HCT116 (cell line): ENCODE data around the gene TEP1. TPM values are rescaled to one million over a fixed set of nuclear protein-coding genes. Genes with fewer than 3 reads are reported as not detected.
"Not testable (repeated sequence)": the region's sequence is repeated elsewhere in the genome, so short reads cannot be mapped to it uniquely, and the experiment has no call there.

Experiments
- ATAC-seq: fragments of 200-7000 bp; cut with Tn5 transposase; 2 replicates; pipeline ENCODE4 v1.9.1; 2020; ENCODE audit warnings: mild to moderate bottlenecking, moderate library complexity
- BruUV-seq: library from RNA; stranded (reverse); fragments of 400-500 nt; replicated peaks from 2 replicates; lab custom pipeline; 2021; lab: Mats Ljungman, UMichigan
- CTCF ChIA-PET: fragments of 300-600 bp; sonication (Branson Sonifier 250); formaldehyde crosslinking; loops from one replicate; lab custom pipeline; 2021; ENCODE audit warnings: antibody characterized with exemption; lab: Charles Lee
- POLR2A ChIA-PET: fragments of 300-600, 350-600 bp; sonication (Branson Sonifier 250); formaldehyde crosslinking; loops from one replicate; lab custom pipeline; 2021; ENCODE audit warnings: antibody characterized with exemption; lab: Charles Lee
- RAD21 ChIA-PET, 2 experiments: fragments of 300-600 bp; sonication (Branson Sonifier 250); formaldehyde crosslinking; loops; one replicate each; lab custom pipeline; 2023; ENCODE audit warnings: low total read pairs in 2 of 2; ENCODE audit not compliant: uncharacterized antibody in 2 of 2, unreplicated experiment in 2 of 2, low non-redundant PET in 1 of 2; lab: Charles Lee
- DNase-seq: peaks from one replicate; pipeline ENCODE4 v3.0.0-alpha.2; 2010; ENCODE audit warnings: low read depth, low spot score
- H2AFZ ChIP-seq: fragments of 200-600 bp; shearing (Covaris generic), sonication (generic); 2 replicates; pipeline ENCODE4 v1.6.1; 2017; ENCODE audit warnings: low read depth, mixed run types, mixed read lengths, antibody characterized with exemption, low read length; ENCODE audit not compliant: poor library complexity, severe bottlenecking
- H3K27ac ChIP-seq: 2 replicates; pipeline ENCODE4 v1.5.1; 2012; ENCODE audit warnings: low read depth, low read length
- H3K27me3 ChIP-seq: fragments of 200-600 bp; sonication (generic); 2 replicates; pipeline ENCODE4 v1.6.1; 2016; ENCODE audit warnings: mixed run types, low read length, mixed read lengths; ENCODE audit not compliant: insufficient read depth
- H3K36me3 ChIP-seq, 2 experiments: fragments of 200-500 bp in 1 of 2; fragments of 200-600 bp in 1 of 2; sonication (Bioruptor generic) in 1 of 2; sonication (generic) in 1 of 2; 2 replicates each; pipeline versions ENCODE4 v1.5.1 to v1.6.1; 2014 to 2016; ENCODE audit warnings: low read length in 2 of 2, inconsistent platforms in 1 of 2, mixed read lengths in 1 of 2, mixed run types in 1 of 2; ENCODE audit not compliant: insufficient read depth in 2 of 2, control insufficient read depth in 1 of 2
- H3K4me1 ChIP-seq, 2 experiments: fragments of 200-600 bp in 1 of 2; sonication (generic) in 1 of 2; 2 replicates each; pipeline versions ENCODE4 v1.5.1 to v1.6.1; 2012 to 2017; ENCODE audit warnings: low read length in 2 of 2, inconsistent platforms in 1 of 2, mild to moderate bottlenecking in 1 of 2, mixed read lengths in 1 of 2, mixed run types in 1 of 2, moderate library complexity in 1 of 2; ENCODE audit not compliant: insufficient read depth in 2 of 2, control insufficient read depth in 1 of 2
- H3K4me2 ChIP-seq: fragments of 200-600 bp; sonication (generic); 2 replicates; pipeline ENCODE4 v1.6.1; 2017; ENCODE audit warnings: mixed run types, low read length, mixed read lengths
- H3K4me3 ChIP-seq, 2 experiments: fragments of 200-600 bp in 1 of 2; sonication (generic) in 1 of 2; replicated peaks in 1 of 2; 2 replicates each; pipeline ENCODE4 v1.5.1; 2011 to 2016; ENCODE audit warnings: low read length in 2 of 2, control low read depth in 1 of 2, low read depth in 1 of 2, mild to moderate bottlenecking in 1 of 2, mixed read lengths in 1 of 2, mixed run types in 1 of 2
- H3K79me2 ChIP-seq: fragments of 200-600 bp; sonication (generic); 2 replicates; pipeline ENCODE4 v1.6.1; 2017; ENCODE audit warnings: mild to moderate bottlenecking, mixed run types, low read length, moderate library complexity, mixed read lengths; ENCODE audit not compliant: insufficient read depth
- H3K9ac ChIP-seq: fragments of 200-600 bp; sonication (generic); 2 replicates; pipeline ENCODE4 v1.6.1; 2016; ENCODE audit warnings: low read length, mixed read lengths
- H3K9me2 ChIP-seq: fragments of 200-600 bp; sonication (generic), shearing (Covaris generic); 2 replicates; pipeline ENCODE4 v1.6.1; 2017; ENCODE audit warnings: mixed run types, mild to moderate bottlenecking, moderate library complexity; ENCODE audit not compliant: insufficient read depth
- H3K9me3 ChIP-seq, 2 experiments: fragments of 200-500 bp in 1 of 2; fragments of 200-600 bp in 1 of 2; sonication (Bioruptor generic) in 1 of 2; sonication (generic) in 1 of 2; 2 replicates each; pipeline ENCODE4 v1.6.1; 2014 to 2017; ENCODE audit warnings: low read length in 2 of 2, mixed read lengths in 2 of 2, inconsistent platforms in 1 of 2, low read depth in 1 of 2, mild to moderate bottlenecking in 1 of 2, mixed run types in 1 of 2, moderate library complexity in 1 of 2; ENCODE audit not compliant: control insufficient read depth in 1 of 2, insufficient read depth in 1 of 2
- H4K20me1 ChIP-seq: fragments of 200-600 bp; sonication (generic), shearing (Covaris generic); 2 replicates; pipeline ENCODE4 v1.6.1; 2017; ENCODE audit warnings: mixed run types, mild to moderate bottlenecking, moderate library complexity; ENCODE audit not compliant: insufficient read depth
- EGR1 ChIP-seq: IDR thresholded peaks from 2 replicates; pipeline ENCODE4 v1.6.1; 2012; ENCODE audit warnings: low read depth
- ELF1 ChIP-seq: IDR thresholded peaks from 2 replicates; pipeline ENCODE4 v1.6.1; 2012; ENCODE audit warnings: low read depth, borderline replicate concordance
- FOSL1 ChIP-seq: IDR thresholded peaks from 2 replicates; pipeline ENCODE4 v1.6.1; 2012; ENCODE audit warnings: low read depth
- JUND ChIP-seq: IDR thresholded peaks from 2 replicates; pipeline ENCODE4 v1.6.1; 2012
- POLR2A ChIP-seq: IDR thresholded peaks from 2 replicates; pipeline ENCODE4 v1.7.0; 2011; ENCODE audit warnings: borderline replicate concordance; ENCODE audit not compliant: insufficient read depth, insufficient read length; ENCODE audit errors: extremely low read depth
- POLR2AphosphoS5 ChIP-seq: IDR thresholded peaks from 2 replicates; pipeline ENCODE4 v1.6.1; 2011; ENCODE audit warnings: mild to moderate bottlenecking, low read depth, low read length, moderate library complexity
- RAD21 ChIP-seq: IDR thresholded peaks from 2 replicates; pipeline ENCODE4 v1.6.1; 2012; ENCODE audit warnings: low read depth, mild to moderate bottlenecking
- SRF ChIP-seq: IDR thresholded peaks from 2 replicates; pipeline ENCODE4 v1.6.1; 2012; ENCODE audit warnings: low read depth
- TCF7L2 ChIP-seq: IDR thresholded peaks from 2 replicates; pipeline ENCODE4 v1.7.0; 2011; ENCODE audit warnings: borderline replicate concordance, inconsistent platforms; ENCODE audit not compliant: insufficient read depth, insufficient read length; ENCODE audit errors: extremely low read depth
- YY1 ChIP-seq: IDR thresholded peaks from 2 replicates; pipeline ENCODE4 v1.6.1; 2011; ENCODE audit warnings: low read length, low read depth, moderate library complexity, mild to moderate bottlenecking; ENCODE audit not compliant: insufficient replicate concordance; ENCODE audit errors: extremely low read depth
- ZBTB33 ChIP-seq: IDR thresholded peaks from 2 replicates; pipeline ENCODE4 v1.6.1; 2011; ENCODE audit warnings: mild to moderate bottlenecking, low read length, moderate library complexity; ENCODE audit not compliant: insufficient replicate concordance; ENCODE audit errors: extremely low read depth
- ZFX ChIP-seq: fragments of 450-650 bp; IDR thresholded peaks from 2 replicates; pipeline ENCODE4 v1.6.1; 2017
- intact Hi-C: fragments of 100-400 bp; cut with micrococcal nuclease; formaldehyde crosslinking; loops from 2 replicates; pipeline ENCODE4 v1.10.0; 2022
- total RNA-seq: library from RNA; stranded (reverse); gene quantifications from one replicate; pipeline ENCODE4 v1.2.1, GENCODE V29; 2021; ENCODE audit not compliant: unreplicated experiment
- TF ChIP-seq, protein P1 (sequence below): IDR thresholded peaks from 2 replicates; pipeline ENCODE4 v1.6.1; 2012; ENCODE audit warnings: low read depth
- TF ChIP-seq, protein P2 (sequence below): IDR thresholded peaks from 2 replicates; pipeline ENCODE4 v1.6.1; 2012

TEP1 gene
- total RNA-seq, 1 experiment from 2014 or later = 22.4 TPM

- H3K9ac ChIP-seq, H3K4me3 ChIP-seq, H4K20me1 ChIP-seq, DNase-seq, H3K9me3 ChIP-seq, ATAC-seq, H3K27me3 ChIP-seq, RAD21 ChIA-PET, H2AFZ ChIP-seq, BruUV-seq, H3K9me2 ChIP-seq: not testable (repeated sequence)
- Histone ChIP-seq H3K27ac (peak overlapping the region; percentile 95; the same call in 1 of the 2 replicates), H3K4me1 (peaks cover 5 to 15% of the 10 kb centered on the region in 2 experiments; a peak in 3 of 4 replicates), H3K79me2 (peaks cover 25% of the 10 kb centered on the region), H3K4me2 (peak overlapping the region; percentile 76; the same call in 1 of the 2 replicates), H3K36me3 (peaks cover 11 to 13% of the 10 kb centered on the region in 2 experiments; a peak in 3 of 4 replicates)
- POLR2A ChIA-PET = interaction anchor here (1.0 to 4.3 kb wide), 5 partner anchors 8 to 267 kb away, joined by 3 to 41 read pairs (median 4); partner anchors contain the start of genes APEX1, CCNB1IP1 and OSGEP
- intact Hi-C loops = loop anchor here (5.0 kb wide), 1 partner anchor 71 kb away; the partner anchor contains the start of gene TEP1
- CTCF ChIA-PET = interaction anchor here (1.0 to 3.0 kb wide), 3 partner anchors 13 to 266 kb away, joined by 3 to 17 read pairs (median 9); no protein-coding TSS in a partner anchor
These were observed 72.3 kb downstream of the TEP1 start for GRCh38 chr14:20341032-20341431.

DNA sequence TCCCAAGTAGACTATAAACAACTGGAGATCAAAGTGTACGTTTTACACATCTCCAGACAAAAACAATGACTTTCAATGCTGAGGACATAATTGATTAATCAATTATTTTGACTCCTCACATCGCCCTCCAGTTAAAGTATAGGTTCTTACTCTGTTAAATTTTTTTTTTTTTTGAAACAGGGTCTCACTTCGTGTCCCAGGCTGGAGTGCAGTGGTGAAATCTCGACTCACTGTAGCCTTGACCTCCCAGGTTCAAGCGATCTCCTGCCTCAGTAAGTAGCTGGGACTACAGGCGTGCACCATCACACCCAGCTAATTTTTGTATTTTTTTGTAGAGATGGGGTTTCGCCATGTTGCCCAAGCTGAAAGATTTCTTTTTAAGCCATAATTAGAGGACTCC is 79.3 kb downstream of the TEP1 start:
- Histone ChIP-seq H3K79me2 (peaks cover 41% of the 10 kb centered on the region), H3K9ac (0 out of 2 replicates have a peak overlapping the region, but pooled peaks have one; percentile 90), H3K4me3 (no peak overlapping the region), H3K36me3 (peaks cover 6 to 11% of the 10 kb centered on the region in 2 experiments), H3K9me3 (no peaks in the 10 kb centered on the region), H3K9me2 (no peaks in the 10 kb centered on the region), H3K27ac (no peak overlapping the region), H3K4me1 (peaks cover 12% of the 10 kb centered on the region in 2 experiments), H4K20me1 (no peaks in the 10 kb centered on the region), H3K27me3 (no peaks in the 10 kb centered on the region), H3K4me2 (peak overlapping the region; percentile 79; the same call in 1 of the 2 replicates), H2AFZ (peak overlapping the region; percentile 55)
- ATAC-seq (no peak), DNase-seq (no peak)
- POLR2A ChIA-PET = interaction anchor here (3.0 kb wide), 1 partner anchor 9 kb away, joined by 41 read pairs; the partner anchor contains the start of gene PARP2
- no TSS peak for BruUV-seq
- RAD21 ChIA-PET = interaction anchor here in 1 of 2 experiments (0.6 kb wide), 1 partner anchor 275 kb away, joined by 3 read pairs; no protein-coding TSS in a partner anchor
- CTCF ChIA-PET = interaction anchor here (0.9 to 1.5 kb wide), 3 partner anchors 55 to 274 kb away, joined by 3 read pairs; no protein-coding TSS in a partner anchor
- intact Hi-C loops = no loop called here
- no peak for TF ChIP-seq TCF7L2
- TF ChIP-seq FOSL1 = no peak
- no peak for TF ChIP-seq RAD21
- TF ChIP-seq EGR1 = no peak
- TF ChIP-seq JUND = no peak
- TF ChIP-seq ELF1 = no peak
- no peak for TF ChIP-seq POLR2A
- TF ChIP-seq ZFX = no peak
- TF ChIP-seq, protein P1, sequence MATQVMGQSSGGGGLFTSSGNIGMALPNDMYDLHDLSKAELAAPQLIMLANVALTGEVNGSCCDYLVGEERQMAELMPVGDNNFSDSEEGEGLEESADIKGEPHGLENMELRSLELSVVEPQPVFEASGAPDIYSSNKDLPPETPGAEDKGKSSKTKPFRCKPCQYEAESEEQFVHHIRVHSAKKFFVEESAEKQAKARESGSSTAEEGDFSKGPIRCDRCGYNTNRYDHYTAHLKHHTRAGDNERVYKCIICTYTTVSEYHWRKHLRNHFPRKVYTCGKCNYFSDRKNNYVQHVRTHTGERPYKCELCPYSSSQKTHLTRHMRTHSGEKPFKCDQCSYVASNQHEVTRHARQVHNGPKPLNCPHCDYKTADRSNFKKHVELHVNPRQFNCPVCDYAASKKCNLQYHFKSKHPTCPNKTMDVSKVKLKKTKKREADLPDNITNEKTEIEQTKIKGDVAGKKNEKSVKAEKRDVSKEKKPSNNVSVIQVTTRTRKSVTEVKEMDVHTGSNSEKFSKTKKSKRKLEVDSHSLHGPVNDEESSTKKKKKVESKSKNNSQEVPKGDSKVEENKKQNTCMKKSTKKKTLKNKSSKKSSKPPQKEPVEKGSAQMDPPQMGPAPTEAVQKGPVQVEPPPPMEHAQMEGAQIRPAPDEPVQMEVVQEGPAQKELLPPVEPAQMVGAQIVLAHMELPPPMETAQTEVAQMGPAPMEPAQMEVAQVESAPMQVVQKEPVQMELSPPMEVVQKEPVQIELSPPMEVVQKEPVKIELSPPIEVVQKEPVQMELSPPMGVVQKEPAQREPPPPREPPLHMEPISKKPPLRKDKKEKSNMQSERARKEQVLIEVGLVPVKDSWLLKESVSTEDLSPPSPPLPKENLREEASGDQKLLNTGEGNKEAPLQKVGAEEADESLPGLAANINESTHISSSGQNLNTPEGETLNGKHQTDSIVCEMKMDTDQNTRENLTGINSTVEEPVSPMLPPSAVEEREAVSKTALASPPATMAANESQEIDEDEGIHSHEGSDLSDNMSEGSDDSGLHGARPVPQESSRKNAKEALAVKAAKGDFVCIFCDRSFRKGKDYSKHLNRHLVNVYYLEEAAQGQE = no peak
- TF ChIP-seq, protein P2, sequence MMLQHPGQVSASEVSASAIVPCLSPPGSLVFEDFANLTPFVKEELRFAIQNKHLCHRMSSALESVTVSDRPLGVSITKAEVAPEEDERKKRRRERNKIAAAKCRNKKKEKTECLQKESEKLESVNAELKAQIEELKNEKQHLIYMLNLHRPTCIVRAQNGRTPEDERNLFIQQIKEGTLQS = no peak
- no peak for TF ChIP-seq POLR2AphosphoS5
- no peak for TF ChIP-seq ZBTB33
- no peak for TF ChIP-seq SRF
- no peak for TF ChIP-seq YY1
